Panc1 (cell line): Measurements from ENCODE around the gene BCL2L11.

Experiments
- POLR2AphosphoS5 ChIP-seq: IDR thresholded peaks from 2 replicates; pipeline ENCODE4 v1.6.1; 2012; ENCODE audit warnings: mild to moderate bottlenecking, low read depth, low read length, moderate library complexity
- SIN3A ChIP-seq: IDR thresholded peaks from 2 replicates; pipeline ENCODE4 v1.6.1; 2012; ENCODE audit warnings: low read depth, mild to moderate bottlenecking, low read length, moderate library complexity, borderline replicate concordance; ENCODE audit not compliant: insufficient read depth
- TF ChIP-seq, protein P1 (sequence below): fragments of 450-650 bp; IDR thresholded peaks from 2 replicates; pipeline ENCODE4 v1.5.1; 2017; ENCODE audit warnings: mild to moderate bottlenecking

GRCh38 chr2:111209045-111209514 lies 88.4 kb downstream of the BCL2L11 start:
- TF ChIP-seq POLR2AphosphoS5 (no peak), SIN3A (no peak)
- TF ChIP-seq, protein P1, sequence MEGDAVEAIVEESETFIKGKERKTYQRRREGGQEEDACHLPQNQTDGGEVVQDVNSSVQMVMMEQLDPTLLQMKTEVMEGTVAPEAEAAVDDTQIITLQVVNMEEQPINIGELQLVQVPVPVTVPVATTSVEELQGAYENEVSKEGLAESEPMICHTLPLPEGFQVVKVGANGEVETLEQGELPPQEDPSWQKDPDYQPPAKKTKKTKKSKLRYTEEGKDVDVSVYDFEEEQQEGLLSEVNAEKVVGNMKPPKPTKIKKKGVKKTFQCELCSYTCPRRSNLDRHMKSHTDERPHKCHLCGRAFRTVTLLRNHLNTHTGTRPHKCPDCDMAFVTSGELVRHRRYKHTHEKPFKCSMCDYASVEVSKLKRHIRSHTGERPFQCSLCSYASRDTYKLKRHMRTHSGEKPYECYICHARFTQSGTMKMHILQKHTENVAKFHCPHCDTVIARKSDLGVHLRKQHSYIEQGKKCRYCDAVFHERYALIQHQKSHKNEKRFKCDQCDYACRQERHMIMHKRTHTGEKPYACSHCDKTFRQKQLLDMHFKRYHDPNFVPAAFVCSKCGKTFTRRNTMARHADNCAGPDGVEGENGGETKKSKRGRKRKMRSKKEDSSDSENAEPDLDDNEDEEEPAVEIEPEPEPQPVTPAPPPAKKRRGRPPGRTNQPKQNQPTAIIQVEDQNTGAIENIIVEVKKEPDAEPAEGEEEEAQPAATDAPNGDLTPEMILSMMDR, result no peak
